GM21447 (cell line): Measurements from ENCODE around the gene SLC24A3.
"Not testable (repeated sequence)": the region's sequence is repeated elsewhere in the genome, so short reads cannot be mapped to it uniquely, and the experiment has no call there.

Source experiments
- ATAC-seq: cut with Tn5 transposase; IDR thresholded peaks from one replicate; pipeline ENCODE4 v1.9.1; 2021; ENCODE audit not compliant: unreplicated experiment

Gene SLC24A3

DNA sequence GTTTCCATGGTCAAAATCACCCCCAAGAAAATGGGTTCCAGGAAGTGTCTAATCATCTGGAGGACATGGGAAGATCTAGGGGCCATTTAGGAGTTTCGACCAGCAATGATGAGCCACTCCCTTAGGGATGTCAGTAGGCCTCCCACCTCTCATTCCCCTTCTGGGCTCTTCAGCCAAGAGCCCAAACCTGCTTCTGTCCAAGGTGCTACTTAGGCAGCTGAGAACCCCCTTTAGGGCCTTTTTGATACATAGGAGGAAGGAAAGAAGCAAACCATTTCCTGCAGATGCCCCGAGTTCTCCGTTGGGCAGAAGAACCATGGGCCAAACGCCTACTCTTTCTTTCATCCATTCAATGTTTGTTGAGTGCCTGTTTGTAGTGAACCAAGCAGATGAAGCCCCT is 404.2 kb downstream of the SLC24A3 start:
- no peak for ATAC-seq

- ATAC-seq = no peak
These were observed 404.8 kb downstream of the SLC24A3 start for GRCh38 chr20:19617256-19617655.

DNA sequence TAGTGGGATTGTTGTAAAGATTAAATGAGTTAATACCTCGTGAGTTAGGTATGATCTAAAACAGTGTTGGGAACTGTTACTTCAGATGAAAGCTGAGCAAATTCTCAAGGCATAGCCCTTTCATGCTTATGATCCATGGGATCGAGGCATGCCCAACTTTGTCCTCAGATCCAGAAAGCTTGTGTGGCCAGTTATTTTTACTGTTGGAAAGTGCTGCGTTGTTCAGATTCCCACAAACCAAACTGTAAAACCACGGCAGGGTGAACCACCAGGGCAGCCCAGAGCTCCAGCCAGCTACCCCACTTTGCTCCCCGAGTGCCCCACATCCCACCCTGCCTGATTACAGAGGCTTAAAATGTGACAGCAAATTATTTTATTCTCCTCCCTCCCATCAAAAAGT is 406.3 kb downstream of the SLC24A3 start:
- no peak for ATAC-seq

GRCh38 chr20:19619904-19620430 is 407.5 kb downstream of the SLC24A3 start:
- ATAC-seq = no peak

GRCh38 chr20:19620446-19620845 is 408.0 kb downstream of the SLC24A3 start:
- ATAC-seq = no peak

DNA sequence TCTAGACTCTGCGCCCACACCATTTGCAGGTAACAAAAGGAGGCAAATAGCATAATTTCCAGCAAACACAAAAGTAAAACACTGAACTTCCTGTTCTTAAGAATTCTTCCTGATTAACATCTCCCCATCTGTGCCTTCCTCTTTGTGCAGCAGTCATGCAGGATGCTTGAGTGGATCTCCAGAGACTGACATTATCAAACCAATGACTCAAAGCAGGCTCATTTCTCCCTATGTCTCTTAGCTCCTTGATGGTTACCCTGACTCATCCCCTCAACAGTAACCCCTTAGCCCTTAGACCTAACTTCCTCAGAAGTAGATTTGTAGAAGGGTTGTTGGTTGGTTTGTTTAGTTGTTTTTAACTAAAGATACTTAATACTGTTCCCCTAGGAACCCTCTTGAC is 408.6 kb downstream of the SLC24A3 start:
- ATAC-seq = no peak

- no peak for ATAC-seq
These were observed 412.0 kb downstream of the SLC24A3 start for GRCh38 chr20:19624221-19624965.

DNA sequence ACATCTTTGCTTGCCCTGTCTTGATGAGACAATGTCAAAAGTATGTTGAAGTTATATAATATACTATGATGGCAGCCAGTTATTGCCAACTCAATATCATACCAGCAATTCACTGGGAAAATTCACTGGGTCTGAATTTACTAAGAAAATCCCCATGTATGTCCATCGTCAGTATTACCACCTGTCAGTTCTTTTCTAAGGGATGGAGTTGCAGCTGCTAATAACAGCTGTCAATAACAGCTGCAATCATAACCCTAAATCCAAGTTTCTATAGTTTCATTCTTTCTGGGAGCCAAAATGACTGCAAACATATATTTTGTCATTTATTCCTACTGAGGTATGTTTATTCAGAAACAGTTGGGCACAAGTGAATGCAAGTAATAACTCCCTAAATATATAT is 413.0 kb downstream of the SLC24A3 start:
- no peak for ATAC-seq

DNA sequence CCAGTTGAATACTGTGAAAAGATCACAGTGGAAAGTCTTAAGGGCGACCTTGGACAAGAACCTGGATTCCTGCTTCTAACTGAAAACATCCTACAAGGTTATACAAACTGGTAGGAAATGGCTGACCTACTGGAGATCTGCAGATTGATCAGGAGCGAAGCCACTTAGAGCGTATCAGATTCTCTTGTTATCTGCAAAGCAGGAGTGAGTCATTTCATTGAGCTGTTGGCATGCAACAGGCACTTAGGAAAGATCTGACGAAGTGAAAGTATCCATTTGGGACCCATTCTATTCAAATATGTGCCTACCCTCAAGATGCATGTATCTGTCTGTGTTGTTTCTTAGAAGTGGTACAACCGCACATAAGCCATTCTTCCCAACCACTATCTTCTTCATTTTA is 414.5 kb downstream of the SLC24A3 start:
- ATAC-seq = no peak

DNA sequence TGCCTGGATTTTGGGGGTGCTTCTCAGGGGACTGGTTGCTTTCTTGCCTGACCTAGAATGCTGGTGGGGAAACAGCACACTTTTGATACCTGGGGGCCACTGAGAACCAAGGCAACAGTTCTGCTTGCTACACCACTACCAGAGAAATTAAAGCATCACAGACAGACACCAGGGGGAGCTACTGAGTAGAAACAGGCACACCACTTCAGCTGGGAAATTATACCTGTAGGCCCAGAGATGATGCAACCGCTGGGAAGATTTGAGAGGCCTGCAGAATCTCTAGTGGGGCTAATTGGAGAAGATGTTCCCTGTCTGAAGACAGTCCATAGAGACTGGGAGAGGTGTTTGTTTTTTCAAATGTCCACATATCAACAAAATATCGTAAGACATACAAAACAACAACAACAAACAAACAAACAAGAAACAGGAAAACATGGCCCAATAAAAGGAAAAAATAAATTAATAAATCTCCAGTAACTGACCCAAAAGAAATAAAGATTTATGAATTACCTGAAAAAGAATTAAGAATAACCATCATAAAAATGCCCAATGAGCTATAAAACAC is 416.2 kb downstream of the SLC24A3 start:
- peak; percentile 79 for ATAC-seq

DNA sequence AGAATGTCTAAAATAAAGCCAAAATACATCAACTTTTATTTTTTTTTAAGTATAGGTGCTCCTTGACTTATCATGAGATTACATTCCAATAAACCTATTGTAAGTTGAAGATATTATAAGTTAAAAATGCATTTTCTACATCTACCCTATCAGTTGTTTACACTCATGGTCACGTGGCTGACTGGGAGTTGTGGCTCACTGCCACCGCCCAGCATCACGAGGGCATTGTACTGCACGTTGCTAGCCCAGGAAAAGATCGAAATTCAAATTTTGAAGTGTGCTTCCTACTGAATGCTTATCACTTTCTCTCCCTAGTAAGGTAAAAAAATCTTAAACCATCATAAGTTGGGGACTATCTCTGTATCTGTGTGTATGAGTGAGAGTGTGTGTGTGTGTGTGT is 419.0 kb downstream of the SLC24A3 start:
- ATAC-seq = no peak

GRCh38 chr20:19633985-19634384 is 421.5 kb downstream of the SLC24A3 start:
- no peak for ATAC-seq

DNA sequence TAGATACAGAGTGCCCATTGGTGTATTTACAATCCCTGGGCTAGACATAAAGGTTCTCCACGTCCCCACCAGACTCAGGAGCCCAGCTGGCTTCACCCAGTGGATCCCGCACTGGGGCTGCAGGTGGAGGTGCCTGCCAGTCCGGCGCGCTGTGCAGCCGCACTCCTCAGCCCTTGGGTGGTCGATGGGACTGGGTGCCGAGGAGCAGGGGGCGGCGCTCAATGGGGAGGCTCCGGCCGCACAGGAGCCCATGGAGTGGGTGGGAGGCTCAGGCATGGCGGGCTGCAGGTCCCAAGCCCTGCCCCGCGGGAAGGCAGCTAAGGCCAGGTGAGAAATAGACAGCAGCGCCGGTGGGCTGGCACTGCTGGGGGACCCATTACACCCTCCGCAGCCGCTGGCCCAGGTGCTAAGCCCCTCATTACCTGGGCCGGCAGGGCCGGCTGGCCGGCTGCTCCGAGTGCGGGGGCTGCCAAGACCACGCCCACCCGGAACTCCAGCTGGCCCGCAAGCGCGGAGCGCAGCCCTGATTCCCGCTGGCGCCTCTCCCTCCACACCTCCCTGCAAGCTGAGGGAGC is 427.1 kb downstream of the SLC24A3 start:
- not testable (repeated sequence) for ATAC-seq

DNA sequence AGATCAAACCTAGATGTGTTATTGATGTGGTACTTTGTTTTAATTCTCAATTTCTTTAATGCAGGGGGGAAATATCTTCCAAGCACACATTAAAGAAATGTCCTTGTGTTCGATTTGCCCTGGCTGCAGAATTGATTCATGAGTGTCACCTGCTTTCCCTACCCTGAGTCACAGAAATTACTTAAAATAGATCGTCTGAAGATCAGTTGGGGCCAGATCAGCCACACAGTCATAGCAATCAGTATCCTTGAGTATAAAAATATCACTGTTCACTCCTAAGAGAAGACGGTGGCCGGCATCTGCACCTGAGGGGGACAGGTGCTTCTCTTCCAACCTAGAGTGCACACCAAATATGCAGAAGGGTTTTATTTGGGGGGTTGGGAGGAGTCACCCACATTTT is 430.4 kb downstream of the SLC24A3 start:
- no peak for ATAC-seq

DNA sequence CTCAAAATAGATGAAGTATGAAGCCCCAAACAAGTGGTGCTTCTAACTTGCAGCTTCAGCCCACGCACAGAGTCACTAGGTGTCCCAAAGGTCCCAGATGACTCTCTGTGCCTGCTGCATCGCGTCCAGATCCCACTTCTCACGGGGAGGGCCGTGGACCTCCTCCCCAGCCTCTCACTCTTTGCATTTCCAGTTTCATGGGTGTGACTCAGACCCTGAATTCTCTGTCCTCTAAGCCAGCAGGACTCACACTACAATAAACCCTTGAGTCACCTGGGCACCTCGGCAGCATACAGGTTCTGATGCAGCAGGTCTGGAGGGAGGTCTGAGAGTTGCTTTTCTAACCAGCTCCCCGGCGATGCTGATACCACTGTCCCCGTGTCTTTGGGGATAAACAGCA is 431.6 kb downstream of the SLC24A3 start:
- peak; percentile 60 for ATAC-seq

DNA sequence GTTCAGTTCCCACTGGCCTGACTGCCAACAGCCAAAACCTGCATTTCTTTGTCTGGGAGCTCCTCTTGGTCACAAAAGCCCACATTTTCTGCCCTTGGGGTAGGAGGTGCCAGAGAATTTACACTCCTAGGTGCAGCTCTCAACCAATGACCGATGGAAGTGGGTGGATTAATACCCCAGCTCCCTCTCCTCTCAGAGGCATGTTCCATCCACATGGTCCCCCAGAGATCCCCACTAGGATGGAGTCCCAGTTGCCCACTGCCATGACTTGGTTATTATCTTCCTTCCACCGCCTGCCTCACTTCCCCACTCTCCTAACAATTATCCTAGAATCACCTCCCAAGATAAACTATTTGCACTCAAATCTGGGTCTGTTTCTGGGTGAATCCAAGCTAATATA is 434.5 kb downstream of the SLC24A3 start:
- ATAC-seq = no peak

DNA sequence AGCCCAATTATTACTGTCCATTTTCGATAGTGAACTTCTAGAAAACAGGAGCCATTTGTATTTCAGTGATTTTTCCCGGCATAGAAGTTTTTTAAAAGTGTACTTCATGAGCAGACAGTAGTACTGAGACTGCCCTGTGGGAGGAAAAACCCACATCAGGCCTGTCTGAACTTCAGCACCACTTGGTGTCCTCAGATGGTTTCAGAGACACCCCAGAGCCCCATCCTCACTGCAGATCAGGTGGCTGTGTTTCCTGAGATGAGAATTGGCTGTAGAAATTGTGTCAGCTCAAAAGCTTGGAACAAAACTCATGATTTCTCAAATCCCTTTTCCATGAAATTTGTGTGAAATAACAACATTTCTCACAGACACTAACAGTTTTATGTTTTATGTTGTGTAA is 435.6 kb downstream of the SLC24A3 start:
- no peak for ATAC-seq

GRCh38 chr20:19649041-19649440 is 436.6 kb downstream of the SLC24A3 start:
- no peak for ATAC-seq

- ATAC-seq = peak; percentile 74
These were observed 440.2 kb downstream of the SLC24A3 start for GRCh38 chr20:19652591-19653026.

- no peak for ATAC-seq
These were observed 440.9 kb downstream of the SLC24A3 start for GRCh38 chr20:19653327-19653726.

DNA sequence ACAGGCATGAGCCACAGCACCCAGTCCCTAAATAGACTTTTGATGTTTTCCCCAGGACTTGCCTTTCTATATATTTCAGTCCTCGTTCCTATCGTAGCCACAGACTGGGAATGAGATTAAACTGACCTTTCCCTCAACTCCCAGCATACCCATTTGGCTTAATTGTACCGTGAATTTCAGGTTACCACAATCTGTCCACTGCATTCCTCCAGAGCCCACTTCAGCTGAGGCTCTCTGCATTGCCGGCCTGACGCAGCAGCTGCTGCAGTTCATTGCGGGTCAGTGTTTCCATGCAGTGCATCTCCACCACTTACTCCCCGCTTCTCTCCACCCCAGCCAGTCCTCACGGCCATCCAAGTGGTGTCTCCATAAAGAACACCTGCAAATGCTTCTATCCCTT is 442.5 kb downstream of the SLC24A3 start:
- no peak for ATAC-seq

GRCh38 chr20:19658137-19658536 is 445.7 kb downstream of the SLC24A3 start:
- peak; percentile 82 for ATAC-seq
